ENCODE measurements around the gene PAX7. TPM values are rescaled to one million over a fixed set of nuclear protein-coding genes. Genes with fewer than 3 reads are reported as not detected.

PAX7 gene
- total RNA-seq, 2 experiments from 2014 or later, result not detected

- peak overlapping the region; percentile 24 for H3K4me3 ChIP-seq (ENCODE audit: low read length)
- Mint-ChIP-seq H3K9me3 (no peaks in the 10 kb centered on the region), H3K4me3 (peak overlapping the region; percentile 56), H3K27me3 (peaks cover 83% of the 10 kb centered on the region), H3K4me1 (ENCODE audit: low read depth) (peaks cover 55% of the 10 kb centered on the region), H3K36me3 (ENCODE audit: low read depth) (no peaks in the 10 kb centered on the region), H3K27ac (no peak overlapping the region)
- CTCF ChIA-PET, result no interaction called here
- intact Hi-C loops (cut with DNase I, micrococcal nuclease), result no loop called here
- H3K27me3 ChIP-seq (ENCODE audit: control insufficient read depth in 1 of 2, insufficient read depth in 2 of 2, low read length in 2 of 2), result peaks cover 60 to 81% of the 10 kb centered on the region in 2 experiments
- ATAC-seq (ENCODE audit: poor library complexity) (no peak), DNase-seq (no peak)
- peaks cover 0 to 25% of the 10 kb centered on the region in 2 experiments for H3K9me3 ChIP-seq (ENCODE audit: control insufficient read depth in 1 of 2, insufficient read depth in 1 of 2, low read length in 2 of 2)
- H3K4me1 ChIP-seq (ENCODE audit: insufficient read depth, low read length), result peaks cover 47% of the 10 kb centered on the region
- no peaks in the 10 kb centered on the region for H3K36me3 ChIP-seq (ENCODE audit: insufficient read depth, low read length)
- POLR2A ChIA-PET, result no interaction called here
- TF ChIP-seq CTCF (IDR thresholded peaks at IDR 0.05), result no peak
- H3K27ac ChIP-seq (ENCODE audit: low read depth in 1 of 2, low read length in 2 of 2), result no peak overlapping the region
These were observed 16.3 kb downstream of the PAX7 start for GRCh38 chr1:18646786-18647410.

GRCh38 chr1:18647681-18648214 is 17.1 kb downstream of the PAX7 start:
- ATAC-seq (ENCODE audit: poor library complexity) (no peak), DNase-seq (no peak)
- intact Hi-C loops (cut with DNase I, micrococcal nuclease), result no loop called here
- no peak overlapping the region for H3K27ac ChIP-seq (ENCODE audit: low read depth in 1 of 2, low read length in 2 of 2)
- peaks cover 0 to 25% of the 10 kb centered on the region in 2 experiments for H3K9me3 ChIP-seq (ENCODE audit: control insufficient read depth in 1 of 2, insufficient read depth in 1 of 2, low read length in 2 of 2)
- H3K9me3 Mint-ChIP-seq, result no peaks in the 10 kb centered on the region
- H3K36me3 ChIP-seq (ENCODE audit: insufficient read depth, low read length), result no peaks in the 10 kb centered on the region
- H3K4me3 ChIP-seq (ENCODE audit: low read length), result no peak overlapping the region
- peaks cover 75% of the 10 kb centered on the region for H3K27me3 Mint-ChIP-seq
- POLR2A ChIA-PET, result no interaction called here
- no peak overlapping the region for H3K27ac Mint-ChIP-seq
- no peaks in the 10 kb centered on the region for H3K36me3 Mint-ChIP-seq (ENCODE audit: low read depth)
- no peak overlapping the region for H3K4me3 Mint-ChIP-seq
- CTCF ChIA-PET, result no interaction called here
- peaks cover 55% of the 10 kb centered on the region for H3K4me1 ChIP-seq (ENCODE audit: insufficient read depth, low read length)
- H3K27me3 ChIP-seq (ENCODE audit: control insufficient read depth in 1 of 2, insufficient read depth in 2 of 2, low read length in 2 of 2), result peaks cover 54 to 73% of the 10 kb centered on the region in 2 experiments
- no peak for TF ChIP-seq CTCF (IDR thresholded peaks at IDR 0.05)
- H3K4me1 Mint-ChIP-seq (ENCODE audit: low read depth), result peaks cover 59% of the 10 kb centered on the region

- no peaks in the 10 kb centered on the region for H3K36me3 Mint-ChIP-seq (ENCODE audit: low read depth)
- no peak for TF ChIP-seq CTCF (IDR thresholded peaks at IDR 0.05)
- peaks cover 0 to 12% of the 10 kb centered on the region in 2 experiments for H3K9me3 ChIP-seq (ENCODE audit: control insufficient read depth in 1 of 2, insufficient read depth in 1 of 2, low read length in 2 of 2)
- H3K4me1 Mint-ChIP-seq (ENCODE audit: low read depth), result peaks cover 61% of the 10 kb centered on the region
- POLR2A ChIA-PET, result no interaction called here
- H3K4me3 ChIP-seq (ENCODE audit: low read length), result no peak overlapping the region
- no peaks in the 10 kb centered on the region for H3K36me3 ChIP-seq (ENCODE audit: insufficient read depth, low read length)
- DNase-seq (no peak), ATAC-seq (ENCODE audit: poor library complexity) (no peak)
- no peak overlapping the region for H3K4me3 Mint-ChIP-seq
- peaks cover 63% of the 10 kb centered on the region for H3K27me3 Mint-ChIP-seq
- peaks cover 39 to 59% of the 10 kb centered on the region in 2 experiments for H3K27me3 ChIP-seq (ENCODE audit: control insufficient read depth in 1 of 2, insufficient read depth in 2 of 2, low read length in 2 of 2)
- no peak overlapping the region for H3K27ac Mint-ChIP-seq
- CTCF ChIA-PET, result no interaction called here
- intact Hi-C loops (cut with DNase I, micrococcal nuclease), result no loop called here
- H3K4me1 ChIP-seq (ENCODE audit: insufficient read depth, low read length), result peaks cover 61% of the 10 kb centered on the region
- H3K27ac ChIP-seq (ENCODE audit: low read depth in 1 of 2, low read length in 2 of 2), result no peak overlapping the region
- no peaks in the 10 kb centered on the region for H3K9me3 Mint-ChIP-seq
These were observed 19.2 kb downstream of the PAX7 start for GRCh38 chr1:18649693-18650370.
